GM19438 (cell line): Measurements from ENCODE around the gene LPAR2.
A peak's percentile ranks its signal among the peaks of the same experiment; 100 is the strongest.
"Not testable (repeated sequence)": the region's sequence is repeated elsewhere in the genome, so short reads cannot be mapped to it uniquely, and the experiment has no call there.

ENCODE experiments used
- ATAC-seq: cut with Tn5 transposase; IDR thresholded peaks from one replicate; pipeline ENCODE4 v1.9.1; 2021; ENCODE audit warnings: low read depth; ENCODE audit not compliant: unreplicated experiment

Gene LPAR2

DNA sequence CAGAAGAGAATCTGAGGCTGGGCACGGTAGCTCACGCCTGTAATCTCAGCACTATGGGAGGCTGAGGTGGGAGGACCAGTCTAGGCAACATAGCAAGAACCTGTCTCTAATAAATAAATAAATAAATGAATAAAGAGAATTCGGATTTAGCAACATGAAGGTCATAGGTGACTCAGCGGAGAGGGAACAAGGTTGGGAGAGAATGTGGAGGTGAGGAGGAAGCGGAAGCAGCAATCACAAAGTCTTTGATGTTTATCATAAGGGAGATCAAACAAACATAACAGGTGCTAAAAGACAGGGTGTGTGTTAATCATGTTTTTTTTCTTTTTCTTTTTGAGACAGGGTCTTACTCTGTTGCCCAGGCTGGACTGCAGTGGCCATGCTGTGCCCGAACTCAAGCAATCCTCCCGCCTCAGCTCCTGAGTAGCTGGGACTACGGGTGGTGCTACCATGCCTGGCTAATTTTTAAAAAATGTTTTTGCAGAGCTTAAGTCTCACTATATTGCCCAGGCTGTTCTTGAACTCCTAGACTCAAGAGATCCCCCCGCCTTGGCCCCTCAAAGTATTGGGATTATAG is 25.8 kb downstream of the LPAR2 start:
- ATAC-seq, result no peak

DNA sequence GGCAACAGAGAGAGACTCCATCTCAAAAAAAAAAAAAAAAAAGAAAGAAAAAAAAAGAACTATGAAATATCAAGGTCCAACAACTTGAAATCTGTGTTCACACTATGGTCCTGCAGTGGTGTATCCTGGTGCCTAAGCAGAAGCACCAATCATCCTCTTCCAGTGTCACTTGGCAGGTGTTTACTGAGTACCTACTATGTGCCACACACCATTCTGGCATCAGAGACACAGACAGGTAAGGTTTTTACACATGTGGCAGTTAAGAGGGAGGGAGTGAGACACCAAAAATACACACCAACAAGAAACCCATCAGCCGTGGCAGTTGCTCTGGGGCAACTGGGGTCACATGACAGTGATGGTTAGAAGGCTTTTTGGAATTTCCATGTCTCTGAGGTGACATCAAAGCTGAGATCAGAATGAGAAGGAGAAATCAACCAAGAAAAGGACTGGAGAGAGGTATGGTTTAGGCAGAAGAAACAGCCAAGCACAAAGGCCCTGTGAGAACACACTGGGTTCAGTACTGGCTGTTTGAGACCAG is 27.2 kb downstream of the LPAR2 start:
- ATAC-seq, result no peak

DNA sequence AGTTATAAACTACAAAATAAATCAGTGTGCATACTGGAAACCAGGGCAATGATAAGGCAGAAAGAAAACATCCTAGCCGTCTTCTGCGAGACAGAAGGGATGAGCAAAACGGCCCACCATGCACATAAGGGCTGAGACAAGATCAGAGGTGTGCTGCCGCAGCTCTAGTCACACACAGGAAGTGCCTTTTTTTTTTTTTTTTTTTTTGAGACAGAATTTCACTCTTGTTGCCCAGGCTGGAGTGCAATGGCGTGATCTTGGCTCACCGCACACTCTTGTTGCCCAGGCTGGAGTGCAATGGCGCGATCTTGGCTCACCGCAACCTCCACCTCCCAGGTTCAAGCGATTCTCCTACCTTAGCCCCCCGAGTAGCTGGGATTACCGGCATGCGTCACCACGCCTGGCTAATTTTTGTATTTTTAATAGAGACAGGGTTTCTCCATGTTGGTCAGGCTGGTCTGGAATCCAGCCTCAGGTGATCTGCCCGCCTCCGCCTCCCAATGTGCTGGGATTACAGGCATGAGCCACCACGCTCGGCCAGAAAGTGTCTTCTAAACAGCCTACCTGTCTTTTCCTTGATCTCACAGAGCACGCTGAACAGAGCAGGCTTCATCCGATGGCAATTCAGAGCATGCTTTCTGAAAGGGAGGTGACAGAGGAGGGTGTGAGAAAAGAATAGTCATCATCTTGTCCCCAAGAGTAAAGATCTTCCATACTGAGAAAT is 29.1 kb downstream of the LPAR2 start:
- ATAC-seq, result not testable (repeated sequence)

DNA sequence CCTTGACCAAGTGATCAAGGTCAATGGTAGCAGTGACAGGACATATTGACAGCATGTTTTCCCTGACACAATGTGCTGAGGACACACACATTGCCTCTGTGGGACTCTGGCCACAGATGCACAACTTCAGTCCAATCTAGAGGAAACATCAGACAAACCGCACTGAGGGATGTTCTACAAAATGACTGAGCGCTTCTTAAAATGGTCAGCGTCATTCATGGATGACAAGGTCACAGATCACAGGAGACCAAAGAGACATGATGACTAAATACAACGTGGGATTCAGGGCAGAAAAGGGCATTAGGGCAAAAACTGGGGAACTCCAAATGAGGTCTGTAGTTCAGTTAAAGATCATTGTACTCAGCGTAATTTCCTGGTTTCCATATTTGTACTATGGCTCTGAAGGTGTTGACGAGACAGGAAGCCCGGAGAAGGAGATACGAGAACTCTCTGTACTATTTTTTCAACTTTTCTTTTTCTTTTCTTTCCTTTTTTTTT is 30.2 kb downstream of the LPAR2 start:
- ATAC-seq, result peak; percentile 58

DNA sequence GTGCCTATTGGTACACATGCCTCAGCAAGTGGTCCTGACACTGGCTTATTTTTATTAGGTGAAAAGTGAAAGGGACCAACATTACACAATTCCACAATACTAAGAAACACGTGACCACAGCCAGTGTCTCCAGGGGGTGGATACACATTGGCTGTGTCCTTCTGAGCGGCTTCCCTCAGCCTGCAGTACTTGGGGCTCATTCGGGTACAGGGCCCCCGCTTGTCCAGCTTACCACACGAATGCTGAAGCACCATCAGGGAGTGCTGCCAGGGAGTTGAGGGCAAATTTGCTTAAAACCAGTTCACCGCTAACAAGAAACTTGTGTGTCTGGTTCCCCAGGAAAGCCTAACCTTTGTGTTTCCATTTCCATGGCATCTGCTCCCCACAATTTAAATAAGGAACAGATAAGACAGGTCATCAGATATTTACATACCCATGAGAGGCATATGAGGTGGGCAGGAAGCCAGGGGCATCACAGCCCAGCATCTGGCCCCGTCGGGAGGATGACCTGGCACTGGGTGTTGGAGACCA is 32.8 kb downstream of the LPAR2 start:
- no peak for ATAC-seq

DNA sequence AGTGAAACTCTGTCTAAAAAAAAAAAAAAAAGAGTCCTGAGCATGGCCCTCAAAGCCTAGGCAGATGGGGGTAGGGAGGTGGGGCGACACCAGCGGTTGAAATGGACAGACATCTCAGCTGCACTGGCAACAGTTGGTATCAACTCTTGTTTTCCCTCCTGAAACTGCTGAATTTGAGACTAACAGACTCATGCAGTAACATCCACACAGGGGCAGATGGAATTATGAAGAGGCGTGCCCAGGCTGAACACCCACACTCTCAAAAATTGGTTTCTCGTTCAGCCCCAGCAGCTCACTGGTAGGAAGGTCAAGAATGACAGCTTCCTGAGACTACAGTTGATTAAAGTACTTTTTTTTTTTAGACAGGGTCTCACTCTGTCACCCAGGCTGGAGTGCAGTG is 33.6 kb downstream of the LPAR2 start:
- ATAC-seq, result no peak

DNA sequence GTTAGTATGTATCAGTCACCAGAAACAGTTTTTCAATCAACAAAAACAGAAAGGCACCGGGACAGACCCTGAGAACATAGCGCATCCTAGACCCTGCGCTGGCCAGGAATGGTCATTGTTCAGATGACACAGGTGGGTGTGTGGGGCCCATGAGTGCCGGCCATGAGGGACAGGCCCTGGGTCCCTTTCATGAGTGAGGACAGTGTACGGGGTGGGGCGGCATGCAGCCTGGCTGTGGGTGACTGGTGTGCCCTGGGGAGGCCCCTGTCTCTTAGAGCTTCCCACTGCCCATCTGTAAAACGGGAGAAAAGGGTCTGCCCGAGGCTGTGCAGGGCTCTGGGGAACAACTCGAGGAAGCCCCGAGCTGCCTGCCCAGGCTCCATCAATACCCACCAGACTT is 35.3 kb downstream of the LPAR2 start:
- no peak for ATAC-seq

DNA sequence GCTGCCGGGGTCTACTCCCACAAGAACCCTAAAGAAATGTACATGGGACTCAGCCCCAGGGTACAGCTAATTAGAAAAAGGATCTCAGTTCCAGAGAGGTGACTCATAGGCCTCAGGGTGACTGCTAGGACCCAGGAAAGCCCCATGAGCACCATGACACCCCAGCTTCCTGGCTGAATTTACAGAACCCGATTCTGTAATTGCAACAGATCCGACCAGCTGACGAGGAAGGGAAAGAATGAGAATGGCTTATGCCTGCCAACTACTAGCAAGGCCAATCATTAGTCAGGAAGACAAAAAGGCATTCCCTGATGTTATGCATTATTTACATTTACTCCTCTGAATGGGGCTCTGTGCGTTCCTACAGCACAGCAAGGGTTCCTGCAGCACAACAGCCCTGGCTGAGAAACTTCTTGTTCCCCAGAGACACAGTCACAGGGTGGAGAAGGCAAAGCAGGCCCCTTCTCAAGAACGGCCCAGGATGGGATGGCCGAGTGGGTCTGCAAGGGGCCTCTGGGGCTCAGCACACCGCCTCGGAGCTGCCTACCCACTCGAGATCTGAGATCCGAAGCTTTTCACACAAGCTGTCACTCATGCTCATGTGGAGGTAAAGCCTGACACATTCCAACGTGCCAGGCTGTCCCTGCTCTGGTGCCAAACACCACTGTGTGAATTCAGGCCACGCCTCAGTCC is 36.7 kb downstream of the LPAR2 start:
- ATAC-seq, result peak; percentile 51

DNA sequence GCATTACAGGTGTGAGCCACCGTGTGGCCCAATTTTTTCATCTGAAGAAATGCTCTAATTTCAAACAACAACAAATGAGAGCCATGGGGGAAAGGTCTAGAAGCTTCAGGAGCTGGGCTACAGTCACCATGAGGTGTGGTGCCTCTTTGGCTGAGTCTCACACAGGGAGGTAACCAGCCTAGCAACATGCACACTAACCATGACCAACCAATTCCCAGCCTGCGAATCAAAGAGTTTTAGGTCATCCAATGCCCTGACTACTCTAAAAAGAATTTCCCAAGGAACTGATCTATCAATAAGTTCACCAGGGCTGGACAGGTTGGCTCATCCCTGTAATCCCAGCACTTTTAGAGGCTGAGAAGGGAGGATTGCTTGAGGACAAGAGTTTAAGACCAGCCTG is 39.5 kb downstream of the LPAR2 start:
- no peak for ATAC-seq

DNA sequence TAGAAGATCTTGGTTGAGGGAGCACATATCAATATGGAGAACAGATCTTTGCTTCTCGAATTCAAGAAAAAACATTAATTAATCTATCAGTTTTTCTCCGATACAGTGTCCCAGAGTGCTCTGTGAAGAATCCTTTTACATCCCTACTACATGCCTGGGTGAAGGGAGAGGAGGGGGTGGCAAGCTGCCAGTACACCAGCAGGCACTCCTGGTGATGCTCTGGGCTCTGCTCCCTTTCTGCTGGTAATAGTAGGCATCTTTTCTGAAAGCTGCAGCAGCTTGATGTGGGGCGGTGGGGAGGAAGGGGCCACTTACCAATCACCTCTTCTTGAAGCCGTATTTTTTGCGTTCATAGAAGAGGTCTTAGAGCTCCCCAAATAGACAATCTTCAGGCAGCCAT is 40.2 kb downstream of the LPAR2 start:
- no peak for ATAC-seq

DNA sequence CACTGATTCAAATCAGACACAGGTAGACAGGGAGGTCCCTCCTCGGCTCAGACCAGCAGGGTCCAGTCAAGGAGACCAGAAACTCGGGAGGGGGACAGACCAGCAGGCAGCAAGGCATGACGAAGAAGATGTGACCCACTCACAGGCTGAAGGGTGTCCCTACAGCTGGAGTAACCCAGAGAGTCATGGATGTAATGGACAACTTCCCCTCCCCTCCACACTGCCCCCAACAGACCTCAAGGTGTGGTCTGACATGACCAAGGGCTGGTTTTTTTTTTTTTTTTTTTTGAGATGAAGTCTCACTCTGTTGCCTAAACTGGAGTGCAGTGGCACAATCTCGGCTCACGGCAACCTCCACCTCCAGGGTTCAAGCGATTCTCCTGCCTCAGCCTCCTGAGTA is 43.7 kb downstream of the LPAR2 start:
- ATAC-seq, result no peak

DNA sequence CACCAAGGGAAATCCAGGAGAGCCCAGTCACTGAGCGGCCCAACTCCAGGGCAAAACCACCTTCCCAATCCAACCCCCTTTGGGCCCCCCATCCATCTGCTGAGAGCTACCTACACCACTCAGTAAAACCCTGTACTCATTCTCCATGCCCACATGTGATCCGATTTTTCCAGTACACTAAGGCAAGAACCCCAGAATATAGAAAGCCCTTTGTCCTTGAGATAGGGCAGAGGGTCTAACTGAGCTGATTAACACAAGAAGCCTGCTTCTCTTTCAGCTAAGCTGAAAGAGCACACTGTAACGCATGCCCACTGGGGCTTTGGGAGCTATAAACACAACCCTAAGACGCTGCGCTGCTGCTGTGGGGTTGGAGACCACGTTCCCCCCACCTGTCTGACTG is 45.5 kb downstream of the LPAR2 start:
- ATAC-seq, result no peak

DNA sequence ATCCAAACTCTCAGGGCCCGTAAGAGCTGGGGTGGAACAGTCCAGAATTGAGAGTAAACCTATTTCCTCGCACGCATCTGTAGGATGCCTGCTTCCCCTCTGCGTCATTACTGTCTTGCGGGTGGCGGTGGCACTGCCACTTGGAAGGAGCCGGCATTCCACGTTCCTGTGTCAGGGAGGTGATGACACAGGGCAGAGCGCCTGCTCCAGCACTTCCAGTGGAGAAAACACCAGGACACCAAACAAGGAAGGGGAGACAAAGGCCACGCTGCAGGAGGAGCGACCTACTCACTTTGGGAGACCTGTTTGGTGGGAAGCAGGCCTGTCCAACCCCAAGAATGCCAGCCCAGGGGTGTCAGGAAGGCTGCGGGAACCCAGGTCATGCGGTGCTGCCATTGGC is 46.6 kb downstream of the LPAR2 start:
- no peak for ATAC-seq

DNA sequence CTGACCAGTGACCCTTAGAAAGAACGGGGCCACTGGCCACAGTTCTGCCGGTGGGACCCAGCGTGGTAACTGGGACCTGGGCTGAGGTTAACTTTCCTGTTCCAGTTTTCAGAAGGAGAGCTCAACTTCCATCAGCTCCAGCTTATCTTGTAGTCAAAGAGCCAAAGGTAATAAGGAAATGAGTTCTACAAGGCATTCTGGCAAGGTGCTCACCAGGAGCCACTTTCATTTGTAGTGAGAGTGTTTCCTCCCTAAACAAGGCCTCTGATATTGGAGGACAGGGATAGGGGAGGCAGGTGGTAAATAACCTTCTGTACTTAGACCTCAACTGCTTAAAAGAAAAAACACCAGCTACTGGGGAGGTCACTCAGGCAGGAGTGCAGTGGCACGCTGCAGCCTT is 47.6 kb downstream of the LPAR2 start:
- no peak for ATAC-seq

DNA sequence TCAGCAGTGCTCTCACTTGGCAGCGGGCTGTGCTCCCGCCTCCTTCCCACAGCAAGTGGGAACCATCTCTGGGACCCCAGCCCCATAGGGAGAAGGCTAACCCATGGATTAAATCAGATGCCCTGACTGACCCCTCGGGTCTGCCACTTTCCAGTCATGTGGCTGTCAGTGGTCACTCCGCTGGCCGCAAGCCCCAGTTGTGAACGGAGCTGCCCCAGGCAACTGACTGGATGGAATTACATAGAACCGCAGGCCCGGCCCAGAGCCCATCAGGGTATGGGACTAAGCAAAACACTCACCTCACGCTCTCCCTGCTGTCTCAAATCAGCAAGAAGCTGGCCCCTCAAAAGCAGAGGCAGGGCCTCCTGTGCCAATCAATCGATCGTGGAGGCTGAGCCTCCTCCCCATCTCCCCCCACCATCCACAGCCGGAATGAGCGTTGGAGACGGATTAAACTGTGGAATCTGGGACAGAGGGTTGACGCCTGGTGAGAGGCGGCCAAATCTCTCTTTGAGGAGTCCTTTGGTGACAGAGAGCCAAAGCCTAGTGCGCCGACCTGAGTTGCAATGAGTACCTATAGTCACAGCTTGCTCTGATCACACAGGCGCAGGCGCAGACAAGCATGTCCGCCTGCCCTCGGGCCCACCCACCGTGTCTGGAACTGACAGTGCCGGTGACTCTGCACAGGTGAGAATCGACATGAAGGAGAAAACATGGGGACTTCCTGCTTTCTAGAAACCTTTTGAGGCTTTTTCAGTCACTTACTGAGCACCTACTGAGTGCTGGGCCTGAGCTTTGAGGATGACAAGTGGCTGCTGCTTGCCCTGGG is 48.3 kb downstream of the LPAR2 start:
- ATAC-seq, result no peak

DNA sequence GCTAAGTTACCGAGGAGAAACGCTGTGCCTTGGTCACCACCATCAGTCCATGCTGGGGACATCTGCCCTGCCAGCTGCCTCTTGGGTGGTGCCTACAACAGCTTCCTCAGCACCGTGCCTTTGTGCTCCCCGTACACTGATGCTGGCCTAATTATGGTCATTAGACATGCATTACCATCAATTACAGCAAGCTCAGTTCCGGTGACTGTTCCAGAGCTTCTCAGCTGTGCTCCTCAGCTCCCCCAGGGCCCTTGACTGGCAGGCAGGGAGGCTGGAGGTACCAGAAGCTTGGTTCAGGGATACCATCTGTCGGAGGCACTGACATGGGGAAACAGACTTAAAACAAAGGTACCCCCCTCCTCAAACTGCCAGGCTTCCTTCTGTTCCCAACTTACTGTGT is 49.8 kb downstream of the LPAR2 start:
- ATAC-seq, result no peak

DNA sequence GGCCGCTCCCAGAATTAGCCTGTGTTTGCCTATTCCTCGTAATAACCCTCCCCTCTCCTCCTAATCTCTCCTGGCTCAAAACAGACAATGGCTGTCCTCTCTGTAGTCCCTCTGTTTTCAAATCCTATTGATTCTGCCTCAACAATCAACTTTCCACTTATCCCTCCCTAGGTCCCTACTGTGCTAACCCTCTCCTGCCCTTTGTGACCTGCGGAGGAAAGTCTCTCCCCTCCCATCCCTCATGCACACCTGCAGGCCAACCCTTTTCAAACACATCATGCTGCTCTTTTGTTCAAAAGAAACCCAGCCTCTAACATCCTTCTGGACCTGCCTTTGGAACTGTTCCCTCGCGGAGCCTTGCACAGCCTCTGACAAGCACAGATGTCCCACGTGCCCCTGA is 52.6 kb downstream of the LPAR2 start:
- no peak for ATAC-seq
